ENCODE measurements around the gene ATF6B. TPM values are rescaled to one million over a fixed set of nuclear protein-coding genes. Genes with fewer than 3 reads are reported as not detected.

Gene ATF6B
- total and polyA plus RNA-seq, 7 donors: 13.0 to 35.2 (median 19.2) TPM

DNA sequence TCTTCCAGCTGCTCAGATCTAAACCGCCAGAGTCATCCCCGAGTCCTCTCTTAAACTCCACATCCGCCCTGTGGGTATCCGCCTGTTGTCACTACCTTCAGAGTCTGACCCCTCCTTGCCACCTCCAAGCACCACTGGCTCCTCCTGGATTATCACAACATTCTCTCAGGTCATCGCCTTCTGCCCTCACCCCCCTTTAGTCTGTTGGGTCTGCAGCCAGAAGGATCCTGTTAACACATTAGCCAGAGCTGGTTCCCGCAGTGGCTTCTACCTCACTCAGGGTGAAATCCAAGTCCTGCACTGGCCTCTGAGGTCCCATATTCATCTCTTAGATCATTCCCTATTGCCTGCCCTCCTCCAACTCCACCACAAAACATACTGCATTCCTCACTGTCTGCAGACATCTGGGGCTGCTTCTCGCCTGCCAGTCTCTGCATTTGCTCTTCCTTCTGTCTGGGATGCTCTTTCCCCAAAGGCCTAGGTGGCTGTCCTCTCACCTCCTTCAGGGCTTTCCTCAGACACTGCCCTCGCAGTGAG is 53.0 kb downstream of the ATF6B start:
- Histone ChIP-seq H3K4me3 (no peak overlapping the region), H3K27ac (no peak overlapping the region), H3K27me3 (ENCODE audit: insufficient read depth in 3 of 3, low read length in 2 of 3) (no peaks in the 10 kb centered on the region), H3K4me1 (no peaks in the 10 kb centered on the region), H3K9me3 (no peaks in the 10 kb centered on the region), H3K36me3 (ENCODE audit: insufficient read depth in 1 of 2, low read depth in 1 of 2) (no peaks in the 10 kb centered on the region)
- no peak for ATAC-seq
- intact Hi-C loops (cut with DNase I): no loop called here
- TF ChIP-seq, protein P1, sequence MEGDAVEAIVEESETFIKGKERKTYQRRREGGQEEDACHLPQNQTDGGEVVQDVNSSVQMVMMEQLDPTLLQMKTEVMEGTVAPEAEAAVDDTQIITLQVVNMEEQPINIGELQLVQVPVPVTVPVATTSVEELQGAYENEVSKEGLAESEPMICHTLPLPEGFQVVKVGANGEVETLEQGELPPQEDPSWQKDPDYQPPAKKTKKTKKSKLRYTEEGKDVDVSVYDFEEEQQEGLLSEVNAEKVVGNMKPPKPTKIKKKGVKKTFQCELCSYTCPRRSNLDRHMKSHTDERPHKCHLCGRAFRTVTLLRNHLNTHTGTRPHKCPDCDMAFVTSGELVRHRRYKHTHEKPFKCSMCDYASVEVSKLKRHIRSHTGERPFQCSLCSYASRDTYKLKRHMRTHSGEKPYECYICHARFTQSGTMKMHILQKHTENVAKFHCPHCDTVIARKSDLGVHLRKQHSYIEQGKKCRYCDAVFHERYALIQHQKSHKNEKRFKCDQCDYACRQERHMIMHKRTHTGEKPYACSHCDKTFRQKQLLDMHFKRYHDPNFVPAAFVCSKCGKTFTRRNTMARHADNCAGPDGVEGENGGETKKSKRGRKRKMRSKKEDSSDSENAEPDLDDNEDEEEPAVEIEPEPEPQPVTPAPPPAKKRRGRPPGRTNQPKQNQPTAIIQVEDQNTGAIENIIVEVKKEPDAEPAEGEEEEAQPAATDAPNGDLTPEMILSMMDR (IDR thresholded peaks at IDR 0.05): no peak
- WGBS, 3 donors: 79 to 81% (median 80%) methylated on average over 8 of the region's 8 CpGs
- DNase-seq: peak in 1 of 2 donors; percentile 31

DNA sequence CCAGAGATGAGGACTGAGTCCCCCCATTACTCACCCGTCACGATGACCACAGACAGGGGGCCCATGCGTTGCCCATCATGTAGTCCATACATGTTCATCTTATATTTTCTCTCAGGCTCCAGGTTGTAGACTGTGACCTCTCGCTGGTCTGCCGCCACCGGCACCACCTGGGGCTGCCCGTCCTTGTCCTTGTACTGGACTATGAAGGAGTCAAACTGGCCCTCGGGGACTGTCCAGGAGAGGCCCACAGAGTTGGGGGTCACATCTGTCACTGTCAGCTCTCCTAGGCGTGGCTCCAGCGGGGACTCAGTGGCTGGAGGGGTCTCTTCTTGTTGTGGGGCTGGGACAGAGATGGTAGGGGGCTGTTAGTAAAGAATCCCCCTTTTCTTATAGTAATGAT is 54.4 kb downstream of the ATF6B start:
- peaks cover 0 to 2% of the 10 kb centered on the region in 2 donors for H3K36me3 ChIP-seq (ENCODE audit: insufficient read depth in 1 of 2, low read depth in 1 of 2)
- H3K9me3 ChIP-seq: no peaks in the 10 kb centered on the region
- H3K27ac ChIP-seq: no peak overlapping the region
- intact Hi-C loops (cut with DNase I): no loop called here
- TF ChIP-seq, protein P1 (IDR thresholded peaks at IDR 0.05): no peak
- H3K4me3 ChIP-seq: no peak overlapping the region
- ATAC-seq (no peak), DNase-seq (peak in 1 of 2 donors; percentile 44)
- no peaks in the 10 kb centered on the region for H3K27me3 ChIP-seq (ENCODE audit: insufficient read depth in 3 of 3, low read length in 2 of 3)
- H3K4me1 ChIP-seq: no peaks in the 10 kb centered on the region
- 85 to 96% (median 88%) methylated on average over 10 of the region's 10 CpGs for WGBS, 3 donors

DNA sequence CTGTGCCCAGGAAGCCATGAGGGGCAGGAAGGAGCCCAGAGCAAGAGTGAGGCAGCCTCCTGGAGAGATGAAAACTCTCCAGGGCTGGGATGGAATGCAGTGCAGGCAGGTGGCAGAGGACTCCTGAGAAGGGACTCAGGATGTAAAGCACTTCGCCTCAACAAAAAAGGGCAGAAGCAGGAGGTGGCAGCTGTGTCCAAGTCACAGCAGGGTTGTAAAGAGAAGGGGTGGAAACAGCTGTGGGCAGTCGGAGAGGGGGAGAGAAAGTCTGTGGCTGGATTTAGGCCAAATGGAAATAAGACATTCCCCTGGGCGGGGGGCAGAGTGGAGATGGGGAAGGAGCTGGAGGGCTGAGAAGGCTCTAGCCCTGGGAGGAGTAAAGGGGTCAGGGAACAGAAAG is 54.9 kb downstream of the ATF6B start:
- H3K9me3 ChIP-seq: no peaks in the 10 kb centered on the region
- TF ChIP-seq, protein P1 (IDR thresholded peaks at IDR 0.05): no peak
- H3K36me3 ChIP-seq (ENCODE audit: insufficient read depth in 1 of 2, low read depth in 1 of 2): peaks cover 0 to 5% of the 10 kb centered on the region in 2 donors
- DNase-seq (peak in 1 of 2 donors; percentile 5), ATAC-seq (no peak)
- H3K4me1 ChIP-seq: no peaks in the 10 kb centered on the region
- H3K27me3 ChIP-seq (ENCODE audit: insufficient read depth in 3 of 3, low read length in 2 of 3): no peaks in the 10 kb centered on the region
- no peak overlapping the region for H3K4me3 ChIP-seq
- intact Hi-C loops (cut with DNase I): no loop called here
- whole genome bisulfite sequencing, 3 donors: 45 to 53% (median 49%) methylated on average over 3 of the region's 3 CpGs
- no peak overlapping the region for H3K27ac ChIP-seq

DNA sequence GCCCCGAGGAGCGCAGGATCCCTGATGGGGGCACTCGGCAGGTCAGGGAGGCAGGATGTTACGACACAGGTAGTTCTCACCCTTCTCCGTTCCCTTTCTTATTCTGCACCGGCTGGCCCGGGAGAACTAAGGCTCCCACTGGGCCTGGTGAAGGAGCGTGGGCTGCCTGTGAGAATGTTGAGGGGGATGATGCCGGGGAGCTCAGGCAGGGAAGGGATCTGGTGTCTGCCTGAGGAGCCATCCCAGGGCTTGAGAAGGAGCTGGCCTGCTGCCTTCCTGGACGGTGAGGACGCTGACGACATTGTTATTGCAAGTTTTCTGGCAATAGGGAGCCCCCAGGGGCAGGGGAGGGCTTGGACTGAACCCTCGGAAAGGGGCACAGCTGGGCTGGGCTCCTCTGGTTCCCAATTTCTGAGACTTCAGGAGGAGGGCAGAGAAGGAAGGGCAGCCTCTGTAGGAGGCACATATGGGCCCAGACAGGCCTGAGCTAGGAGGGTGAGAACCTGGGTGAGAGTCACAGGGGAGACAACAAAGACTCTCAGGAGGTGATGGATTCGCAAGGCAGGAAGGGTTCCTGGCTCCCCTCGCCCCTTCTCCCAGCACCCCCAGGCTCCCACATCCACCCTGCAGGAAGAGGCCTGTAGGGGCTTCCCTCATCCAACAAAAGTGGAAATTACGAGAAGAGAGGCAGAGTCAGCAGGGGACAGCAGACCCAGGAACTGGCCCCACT is 57.1 kb downstream of the ATF6B start:
- no peak overlapping the region for H3K4me3 ChIP-seq
- TF ChIP-seq, protein P1 (IDR thresholded peaks at IDR 0.05): no peak
- 55 to 62% (median 61%) methylated on average over 16 of the region's 16 CpGs for WGBS, 3 donors
- DNase-seq (peak; percentile 78 to 87), ATAC-seq (peak; percentile 27 to 76 (median 51))
- intact Hi-C loops (cut with DNase I): no loop called here
- H3K4me1 ChIP-seq: no peaks in the 10 kb centered on the region
- H3K9me3 ChIP-seq: no peaks in the 10 kb centered on the region
- peak overlapping the region; percentile 53 for H3K27ac ChIP-seq
- peaks cover 0 to 5% of the 10 kb centered on the region in 2 donors for H3K36me3 ChIP-seq (ENCODE audit: insufficient read depth in 1 of 2, low read depth in 1 of 2)
- H3K27me3 ChIP-seq (ENCODE audit: insufficient read depth in 3 of 3, low read length in 2 of 3): no peaks in the 10 kb centered on the region

Data from psoas muscle (tissue), 8 donors.